ENCODE results near the gene MLLT10. TPM values are rescaled to one million over a fixed set of nuclear protein-coding genes. Genes with fewer than 3 reads are reported as not detected.
A peak's percentile ranks its signal among the peaks of the same experiment; 100 is the strongest.

MLLT10 gene
- total RNA-seq, 1 donor from 2014 or later: 39.0 TPM

DNA sequence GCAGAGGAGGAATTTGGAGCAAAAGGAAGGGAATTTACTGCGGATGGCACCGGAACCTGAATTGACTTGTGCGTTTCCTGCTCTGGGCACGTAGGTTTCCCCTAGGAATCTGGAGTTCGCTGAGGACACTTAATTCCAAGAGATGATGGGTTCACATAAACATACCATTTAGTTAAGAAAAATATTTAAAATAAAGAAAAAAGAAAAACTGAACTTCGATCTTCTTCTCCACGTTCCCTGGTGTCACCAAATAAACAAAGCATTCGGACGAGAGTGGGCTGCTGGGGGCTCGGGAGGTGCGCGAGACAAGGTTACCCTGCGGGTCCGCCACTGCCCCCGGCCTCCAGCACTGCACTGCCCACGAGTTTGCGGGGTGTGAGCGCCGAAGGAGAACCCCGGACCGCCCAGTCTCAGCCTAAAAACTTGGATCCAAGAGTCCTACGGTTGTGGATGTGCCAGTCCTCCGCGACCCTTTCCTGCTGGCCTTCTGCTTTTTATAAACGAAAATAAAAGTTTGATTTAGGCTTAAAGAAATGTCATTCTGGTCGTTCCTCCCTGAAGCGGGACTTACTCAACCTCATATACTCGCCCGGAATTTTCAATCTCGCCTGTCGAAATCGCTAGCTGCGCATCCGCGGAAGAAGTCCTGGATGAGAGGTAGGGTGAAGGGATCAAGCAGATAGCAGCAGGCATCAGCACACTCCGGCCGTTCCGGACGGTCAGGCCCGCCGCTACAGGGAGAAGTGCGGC lies 38.9 kb upstream of the MLLT10 start:
- no peaks in the 10 kb centered on the region for H3K9me3 Mint-ChIP-seq (ENCODE audit: low read depth)
- no peak for DNase-seq (ENCODE audit: low spot score)
- no peak for TF ChIP-seq CTCF (IDR thresholded peaks at IDR 0.05)
- peak overlapping the region; percentile 90 for H3K4me3 Mint-ChIP-seq (ENCODE audit: unreplicated experiment)
- H3K4me1 Mint-ChIP-seq (ENCODE audit: low read depth): peaks cover 31% of the 10 kb centered on the region
- H3K27me3 Mint-ChIP-seq (ENCODE audit: low read depth): no peaks in the 10 kb centered on the region
- H3K27ac Mint-ChIP-seq (ENCODE audit: unreplicated experiment): peak overlapping the region; percentile 80
- H3K36me3 Mint-ChIP-seq (ENCODE audit: low read depth): no peaks in the 10 kb centered on the region

GRCh38 chr10:21495752-21496342 lies 38.2 kb upstream of the MLLT10 start:
- peak; percentile 98 for TF ChIP-seq CTCF (IDR thresholded peaks at IDR 0.05)
- H3K27ac Mint-ChIP-seq (ENCODE audit: unreplicated experiment): peak overlapping the region; percentile 80
- peaks cover 31% of the 10 kb centered on the region for H3K4me1 Mint-ChIP-seq (ENCODE audit: low read depth)
- H3K4me3 Mint-ChIP-seq (ENCODE audit: unreplicated experiment): peak overlapping the region; percentile 90
- H3K9me3 Mint-ChIP-seq (ENCODE audit: low read depth): no peaks in the 10 kb centered on the region
- no peaks in the 10 kb centered on the region for H3K27me3 Mint-ChIP-seq (ENCODE audit: low read depth)
- no peaks in the 10 kb centered on the region for H3K36me3 Mint-ChIP-seq (ENCODE audit: low read depth)
- DNase-seq (ENCODE audit: low spot score): peak; percentile 94

DNA sequence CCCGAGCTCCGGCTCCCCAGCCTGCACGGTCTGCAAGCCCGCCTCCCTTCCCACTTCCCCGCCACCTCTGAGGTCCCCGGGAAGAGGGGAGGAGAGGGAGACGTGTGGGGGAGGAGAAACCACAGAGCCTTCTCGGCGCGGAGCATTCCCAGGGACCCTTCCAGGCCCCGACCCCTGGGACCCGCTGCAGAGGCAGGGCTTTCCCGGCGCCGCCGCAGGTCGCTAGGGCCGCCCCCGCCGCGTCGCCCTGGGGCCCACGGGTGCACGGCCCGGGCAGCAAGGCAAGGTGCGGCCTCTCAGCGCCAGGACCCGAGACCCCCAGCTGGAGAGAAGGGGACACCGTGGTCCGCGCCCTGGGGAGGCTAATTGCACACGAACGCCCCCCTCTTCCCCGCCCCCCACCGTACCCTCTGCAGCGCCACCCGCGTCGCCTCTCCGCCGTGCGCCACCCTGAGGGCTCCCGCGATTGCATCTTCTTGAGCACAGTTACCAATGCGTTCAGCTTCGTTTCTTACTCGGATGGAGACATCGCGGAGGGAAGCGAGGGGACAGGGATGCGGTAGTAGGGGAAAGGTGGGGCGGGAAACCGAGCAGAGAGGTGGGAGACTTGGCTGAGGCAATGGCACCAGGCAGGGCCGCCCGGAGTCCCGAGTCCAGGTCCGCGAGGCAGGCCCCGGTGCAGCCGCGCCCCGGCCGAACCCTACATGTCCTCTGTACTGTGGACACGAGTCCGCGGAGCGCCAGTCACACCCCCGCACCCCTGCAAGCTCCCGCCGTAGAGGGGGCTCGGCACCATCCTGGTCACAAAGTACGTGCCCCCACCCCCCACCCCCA lies 37.5 kb upstream of the MLLT10 start:
- no peaks in the 10 kb centered on the region for H3K36me3 Mint-ChIP-seq (ENCODE audit: low read depth)
- TF ChIP-seq CTCF (IDR thresholded peaks at IDR 0.05): peak; percentile 71
- H3K4me3 Mint-ChIP-seq (ENCODE audit: unreplicated experiment): peak overlapping the region; percentile 90
- no peaks in the 10 kb centered on the region for H3K27me3 Mint-ChIP-seq (ENCODE audit: low read depth)
- peak overlapping the region; percentile 85 for H3K27ac Mint-ChIP-seq (ENCODE audit: unreplicated experiment)
- no peaks in the 10 kb centered on the region for H3K9me3 Mint-ChIP-seq (ENCODE audit: low read depth)
- peaks cover 31% of the 10 kb centered on the region for H3K4me1 Mint-ChIP-seq (ENCODE audit: low read depth)
- no peak for DNase-seq (ENCODE audit: low spot score)

- Mint-ChIP-seq H3K27ac (ENCODE audit: unreplicated experiment) (peak overlapping the region; percentile 85), H3K4me3 (ENCODE audit: unreplicated experiment) (peak overlapping the region; percentile 90), H3K4me1 (ENCODE audit: low read depth) (peaks cover 31% of the 10 kb centered on the region), H3K27me3 (ENCODE audit: low read depth) (no peaks in the 10 kb centered on the region), H3K9me3 (ENCODE audit: low read depth) (no peaks in the 10 kb centered on the region), H3K36me3 (ENCODE audit: low read depth) (no peaks in the 10 kb centered on the region)
- TF ChIP-seq CTCF (IDR thresholded peaks at IDR 0.05): no peak
- peak; percentile 98 for DNase-seq (ENCODE audit: low spot score)
These were observed 36.7 kb upstream of the MLLT10 start for GRCh38 chr10:21497177-21497807.

GRCh38 chr10:21498377-21498776 lies 35.7 kb upstream of the MLLT10 start:
- no peak for TF ChIP-seq CTCF (IDR thresholded peaks at IDR 0.05)
- Mint-ChIP-seq H3K4me1 (ENCODE audit: low read depth) (peaks cover 31% of the 10 kb centered on the region), H3K27ac (ENCODE audit: unreplicated experiment) (peak overlapping the region; percentile 46), H3K4me3 (ENCODE audit: unreplicated experiment) (no peak overlapping the region), H3K9me3 (ENCODE audit: low read depth) (no peaks in the 10 kb centered on the region), H3K36me3 (ENCODE audit: low read depth) (no peaks in the 10 kb centered on the region), H3K27me3 (ENCODE audit: low read depth) (no peaks in the 10 kb centered on the region)
- no peak for DNase-seq (ENCODE audit: low spot score)
